KMS-11 (cell line): Measurements from ENCODE around the gene ARMC7.
"Not testable (repeated sequence)": the region's sequence is repeated elsewhere in the genome, so short reads cannot be mapped to it uniquely, and the experiment has no call there.

Experiments used
- H2AFZ ChIP-seq: fragments of 200-600 bp; sonication (generic); 2 replicates; pipeline ENCODE4 v1.6.1; 2016; ENCODE audit warnings: antibody characterized with exemption, mixed run types, low read depth
- H3K27ac ChIP-seq: fragments of 200-600 bp; sonication (generic); 2 replicates; pipeline ENCODE4 v1.6.1; 2016; ENCODE audit warnings: mild to moderate bottlenecking, mixed run types
- H3K27me3 ChIP-seq: fragments of 200-600 bp; sonication (generic); 2 replicates; pipeline ENCODE4 v1.6.1; 2017; ENCODE audit warnings: mild to moderate bottlenecking, low read depth, mixed run types, moderate library complexity; ENCODE audit not compliant: insufficient read depth
- H3K36me3 ChIP-seq: fragments of 200-600 bp; sonication (generic); 2 replicates; pipeline ENCODE4 v1.6.1; 2017; ENCODE audit warnings: mild to moderate bottlenecking, mixed run types; ENCODE audit not compliant: insufficient read depth
- H3K4me1 ChIP-seq: fragments of 200-600 bp; sonication (generic); 2 replicates; pipeline ENCODE4 v1.6.1; 2016; ENCODE audit warnings: mild to moderate bottlenecking, low read depth, mixed run types; ENCODE audit not compliant: poor library complexity, severe bottlenecking
- H3K4me2 ChIP-seq: fragments of 200-600 bp; sonication (generic); 2 replicates; pipeline ENCODE4 v1.7.0; 2016; ENCODE audit warnings: mild to moderate bottlenecking, mixed run types
- H3K4me3 ChIP-seq: fragments of 200-600 bp; sonication (generic); IDR thresholded peaks from 2 replicates; pipeline ENCODE4 v1.6.1; 2017; ENCODE audit warnings: low read depth, low read length, mixed read lengths; ENCODE audit not compliant: insufficient read depth
- H3K79me2 ChIP-seq: fragments of 200-600 bp; sonication (generic); 2 replicates; pipeline ENCODE4 v1.6.1; 2016; ENCODE audit warnings: low read depth, mixed run types; ENCODE audit not compliant: insufficient read depth
- H3K9ac ChIP-seq: fragments of 200-600 bp; sonication (generic); 2 replicates; pipeline ENCODE4 v1.6.1; 2016; ENCODE audit warnings: mild to moderate bottlenecking, mixed run types
- H4K20me1 ChIP-seq: fragments of 200-600 bp; sonication (generic); 2 replicates; pipeline ENCODE4 v1.6.1; 2016; ENCODE audit warnings: mild to moderate bottlenecking, mixed run types; ENCODE audit not compliant: insufficient read depth
- TF ChIP-seq, protein P1 (sequence below): fragments of 200-600 bp; sonication (generic); conservative IDR thresholded peaks from 2 replicates; pipeline ENCODE4 v1.6.1; 2017; ENCODE audit warnings: low read depth, mild to moderate bottlenecking, antibody characterized with exemption, low read length, moderate library complexity, mixed read lengths

Gene ARMC7

DNA sequence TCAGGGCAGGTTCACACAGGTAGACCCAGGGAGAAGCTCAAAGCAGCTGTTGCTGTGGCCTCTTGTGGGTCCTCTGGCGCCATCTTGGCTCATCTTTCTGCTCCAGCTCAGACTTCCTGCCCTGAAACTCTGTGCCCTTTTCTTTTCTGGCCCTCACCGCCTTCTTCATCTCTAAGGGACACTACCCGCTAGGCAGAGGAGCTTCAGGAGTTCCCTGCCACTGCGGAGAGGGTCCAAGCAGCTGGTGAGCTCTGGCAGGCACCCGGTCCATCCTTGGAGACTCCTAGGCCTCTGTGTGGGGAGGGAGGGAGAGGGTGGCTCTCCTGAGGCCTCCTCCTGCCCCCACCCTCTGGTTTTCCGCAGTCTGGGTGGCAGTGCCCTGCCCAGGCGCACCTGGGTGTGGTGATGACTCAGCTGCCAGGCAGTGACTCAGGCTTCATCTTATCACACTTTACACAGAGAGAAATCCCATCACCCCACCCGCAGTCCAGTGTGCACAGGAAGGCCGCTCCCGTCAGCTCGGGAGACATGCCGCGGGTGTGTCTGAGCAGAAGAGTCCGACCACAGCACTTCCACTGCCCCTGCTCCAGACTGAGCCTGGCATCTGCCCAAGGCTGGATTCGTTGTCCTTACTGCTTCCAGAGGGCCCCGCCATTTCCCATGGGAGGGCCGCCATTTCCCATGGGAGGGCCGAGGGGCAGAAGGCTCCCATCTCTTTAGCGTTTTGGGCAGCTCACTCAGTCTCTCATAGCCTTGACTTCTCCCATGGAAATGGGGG, 14.5 kb downstream of the ARMC7 start:
- Histone ChIP-seq H3K79me2 (no peaks in the 10 kb centered on the region; the same call in 1 of the 2 replicates), H3K27ac (no peak overlapping the region), H3K36me3 (no peaks in the 10 kb centered on the region), H3K4me2 (no peak overlapping the region), H3K9ac (no peak overlapping the region), H3K4me3 (no peak overlapping the region), H3K27me3 (no peaks in the 10 kb centered on the region), H2AFZ (no peak overlapping the region), H4K20me1 (no peaks in the 10 kb centered on the region), H3K4me1 (peaks cover 14% of the 10 kb centered on the region)
- TF ChIP-seq, protein P1, sequence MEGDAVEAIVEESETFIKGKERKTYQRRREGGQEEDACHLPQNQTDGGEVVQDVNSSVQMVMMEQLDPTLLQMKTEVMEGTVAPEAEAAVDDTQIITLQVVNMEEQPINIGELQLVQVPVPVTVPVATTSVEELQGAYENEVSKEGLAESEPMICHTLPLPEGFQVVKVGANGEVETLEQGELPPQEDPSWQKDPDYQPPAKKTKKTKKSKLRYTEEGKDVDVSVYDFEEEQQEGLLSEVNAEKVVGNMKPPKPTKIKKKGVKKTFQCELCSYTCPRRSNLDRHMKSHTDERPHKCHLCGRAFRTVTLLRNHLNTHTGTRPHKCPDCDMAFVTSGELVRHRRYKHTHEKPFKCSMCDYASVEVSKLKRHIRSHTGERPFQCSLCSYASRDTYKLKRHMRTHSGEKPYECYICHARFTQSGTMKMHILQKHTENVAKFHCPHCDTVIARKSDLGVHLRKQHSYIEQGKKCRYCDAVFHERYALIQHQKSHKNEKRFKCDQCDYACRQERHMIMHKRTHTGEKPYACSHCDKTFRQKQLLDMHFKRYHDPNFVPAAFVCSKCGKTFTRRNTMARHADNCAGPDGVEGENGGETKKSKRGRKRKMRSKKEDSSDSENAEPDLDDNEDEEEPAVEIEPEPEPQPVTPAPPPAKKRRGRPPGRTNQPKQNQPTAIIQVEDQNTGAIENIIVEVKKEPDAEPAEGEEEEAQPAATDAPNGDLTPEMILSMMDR, result no peak

DNA sequence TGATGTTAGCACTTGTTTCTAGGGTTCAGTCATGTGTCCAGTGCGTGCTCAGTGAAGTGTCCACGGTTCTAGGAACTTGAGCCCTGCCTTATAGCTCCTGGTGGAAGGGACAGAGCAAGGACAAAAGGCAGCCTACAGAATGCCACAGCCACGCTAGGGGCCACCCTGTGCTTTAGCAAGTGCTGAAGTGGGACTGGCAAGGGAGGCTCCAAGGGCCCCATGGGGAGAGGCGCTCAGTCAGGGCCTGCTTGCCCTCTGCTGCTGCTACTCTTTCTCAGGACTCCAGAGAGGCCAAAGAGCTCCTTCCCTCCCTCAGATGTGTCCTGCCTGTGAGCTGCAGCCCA, 15.0 kb downstream of the ARMC7 start:
- H3K27ac ChIP-seq, result no peak overlapping the region
- no peaks in the 10 kb centered on the region for H3K36me3 ChIP-seq
- H2AFZ ChIP-seq, result no peak overlapping the region
- H3K4me2 ChIP-seq, result no peak overlapping the region
- H4K20me1 ChIP-seq, result no peaks in the 10 kb centered on the region
- H3K4me1 ChIP-seq, result peaks cover 14% of the 10 kb centered on the region
- H3K9ac ChIP-seq, result no peak overlapping the region
- TF ChIP-seq, protein P1, result no peak
- no peaks in the 10 kb centered on the region; the same call in 1 of the 2 replicates for H3K79me2 ChIP-seq
- no peak overlapping the region for H3K4me3 ChIP-seq
- H3K27me3 ChIP-seq, result no peaks in the 10 kb centered on the region

DNA sequence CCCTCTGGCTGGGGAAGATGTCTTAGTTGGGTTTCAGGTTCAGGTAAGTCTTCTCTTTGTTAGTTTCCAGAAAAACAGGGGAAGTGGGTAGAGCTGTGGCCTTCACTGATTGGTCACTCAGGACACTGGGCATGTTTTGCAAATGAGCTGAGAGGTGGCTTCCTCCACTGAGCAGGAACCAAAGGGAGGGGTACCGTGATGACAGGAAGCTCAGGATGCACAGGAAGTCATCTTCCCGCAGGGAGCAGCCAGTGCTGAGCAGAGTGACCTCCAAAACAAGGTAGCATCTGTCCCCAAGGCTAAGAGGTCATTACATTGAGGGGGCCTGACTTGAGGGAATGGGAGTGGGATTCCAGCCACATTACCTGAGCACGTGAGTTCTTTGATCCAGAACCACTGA, 16.2 kb downstream of the ARMC7 start:
- Histone ChIP-seq H3K4me3 (no peak overlapping the region), H4K20me1 (no peaks in the 10 kb centered on the region), H3K27ac (no peak overlapping the region), H2AFZ (no peak overlapping the region), H3K4me2 (no peak overlapping the region), H3K27me3 (no peaks in the 10 kb centered on the region), H3K36me3 (no peaks in the 10 kb centered on the region), H3K9ac (no peak overlapping the region), H3K79me2 (peaks cover 7% of the 10 kb centered on the region; the same call in 1 of the 2 replicates), H3K4me1 (peaks cover 22% of the 10 kb centered on the region)
- TF ChIP-seq, protein P1, result no peak

DNA sequence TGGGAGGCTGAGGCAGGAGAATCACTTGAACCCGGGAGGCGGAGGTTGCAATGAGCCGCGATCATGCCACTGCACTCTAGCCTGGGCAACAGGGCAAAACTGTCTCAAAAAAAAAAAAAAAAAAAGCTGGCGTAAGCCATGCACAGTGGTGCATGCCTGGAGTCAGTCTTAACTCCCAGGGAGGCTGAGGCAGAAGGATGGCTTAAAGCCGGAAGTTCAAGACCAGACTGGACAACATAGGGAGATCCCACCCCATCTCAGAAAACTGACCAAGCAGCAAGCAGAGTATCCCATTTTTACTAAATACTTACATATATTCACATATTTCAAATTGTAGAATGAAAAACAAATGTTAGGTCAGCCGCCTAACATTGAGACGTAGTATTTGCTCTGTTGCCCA, 17.2 kb downstream of the ARMC7 start:
- TF ChIP-seq, protein P1, result no peak
- Histone ChIP-seq H4K20me1 (no peaks in the 10 kb centered on the region), H3K27me3 (no peaks in the 10 kb centered on the region), H3K79me2 (peaks cover 8% of the 10 kb centered on the region; the same call in 1 of the 2 replicates), H3K4me1 (peaks cover 24% of the 10 kb centered on the region), H3K4me2 (no peak overlapping the region), H3K4me3 (no peak overlapping the region), H3K27ac (no peak overlapping the region), H2AFZ (no peak overlapping the region), H3K9ac (no peak overlapping the region), H3K36me3 (no peaks in the 10 kb centered on the region)

DNA sequence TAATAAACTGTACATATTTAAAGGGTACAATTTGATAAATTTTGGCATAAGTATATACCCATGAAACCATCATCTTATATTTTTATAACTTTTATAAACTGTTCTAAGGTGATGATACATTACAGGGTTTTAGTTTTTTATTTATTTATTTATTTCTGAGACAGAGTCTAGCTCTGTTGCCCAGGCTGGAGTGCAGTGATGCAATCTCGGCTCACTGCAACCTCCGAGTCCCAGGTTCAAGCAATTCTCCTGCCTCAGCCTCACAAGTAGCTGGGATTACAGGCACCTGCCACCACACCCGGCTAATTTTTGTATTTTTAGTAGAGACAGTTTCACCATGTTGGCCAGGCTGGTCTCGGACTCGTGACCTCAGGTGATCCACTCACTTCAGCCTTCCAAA, 18.2 kb downstream of the ARMC7 start:
- not testable (repeated sequence) for H3K9ac ChIP-seq, H3K79me2 ChIP-seq, H3K4me2 ChIP-seq, H3K36me3 ChIP-seq, H3K27ac ChIP-seq, H4K20me1 ChIP-seq, H2AFZ ChIP-seq, H3K4me3 ChIP-seq, H3K27me3 ChIP-seq
- peaks cover 31% of the 10 kb centered on the region for H3K4me1 ChIP-seq
